A673 (cell line): ENCODE measurements around the gene COPZ1.

Experiments
- CTCF ChIP-seq: fragments of 300-800, 200-600 bp; sonication (generic); conservative IDR thresholded peaks from 2 replicates; pipeline ENCODE4 v1.5.1; 2017; ENCODE audit warnings: low read depth, mild to moderate bottlenecking, antibody characterized with exemption, low read length, moderate library complexity, mixed read lengths
- EZH2 ChIP-seq: fragments of 200-600 bp; sonication (generic); IDR thresholded peaks from 2 replicates; pipeline ENCODE4 v1.6.1; 2017; ENCODE audit warnings: borderline replicate concordance, low read depth, mild to moderate bottlenecking, mixed read lengths, antibody characterized with exemption, low read length; ENCODE audit not compliant: poor library complexity, severe bottlenecking

- TF ChIP-seq CTCF (no peak), EZH2 (no peak)
Observed at GRCh38 chr12:54287261-54288157, 37.4 kb upstream of the COPZ1 start.
